A172 (cell line): ENCODE results near the gene ARHGAP25. TPM values are rescaled to one million over a fixed set of nuclear protein-coding genes. Genes with fewer than 3 reads are reported as not detected.

Experiments
- DNase-seq: peaks from one replicate; pipeline ENCODE4 v3.0.0-alpha.2; 2015; ENCODE audit warnings: low spot score
- total RNA-seq: library from RNA; depleted of rRNA; stranded (reverse); fragments of >200 nt; shearing (Covaris generic); gene quantifications from 2 replicates; pipeline ENCODE4 v1.2.3, GENCODE V29; 2014; rRNA removed

ARHGAP25 gene, protein sequence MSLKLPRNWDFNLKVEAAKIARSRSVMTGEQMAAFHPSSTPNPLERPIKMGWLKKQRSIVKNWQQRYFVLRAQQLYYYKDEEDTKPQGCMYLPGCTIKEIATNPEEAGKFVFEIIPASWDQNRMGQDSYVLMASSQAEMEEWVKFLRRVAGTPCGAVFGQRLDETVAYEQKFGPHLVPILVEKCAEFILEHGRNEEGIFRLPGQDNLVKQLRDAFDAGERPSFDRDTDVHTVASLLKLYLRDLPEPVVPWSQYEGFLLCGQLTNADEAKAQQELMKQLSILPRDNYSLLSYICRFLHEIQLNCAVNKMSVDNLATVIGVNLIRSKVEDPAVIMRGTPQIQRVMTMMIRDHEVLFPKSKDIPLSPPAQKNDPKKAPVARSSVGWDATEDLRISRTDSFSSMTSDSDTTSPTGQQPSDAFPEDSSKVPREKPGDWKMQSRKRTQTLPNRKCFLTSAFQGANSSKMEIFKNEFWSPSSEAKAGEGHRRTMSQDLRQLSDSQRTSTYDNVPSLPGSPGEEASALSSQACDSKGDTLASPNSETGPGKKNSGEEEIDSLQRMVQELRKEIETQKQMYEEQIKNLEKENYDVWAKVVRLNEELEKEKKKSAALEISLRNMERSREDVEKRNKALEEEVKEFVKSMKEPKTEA
- total RNA-seq, result not detected in 2 replicates

DNA sequence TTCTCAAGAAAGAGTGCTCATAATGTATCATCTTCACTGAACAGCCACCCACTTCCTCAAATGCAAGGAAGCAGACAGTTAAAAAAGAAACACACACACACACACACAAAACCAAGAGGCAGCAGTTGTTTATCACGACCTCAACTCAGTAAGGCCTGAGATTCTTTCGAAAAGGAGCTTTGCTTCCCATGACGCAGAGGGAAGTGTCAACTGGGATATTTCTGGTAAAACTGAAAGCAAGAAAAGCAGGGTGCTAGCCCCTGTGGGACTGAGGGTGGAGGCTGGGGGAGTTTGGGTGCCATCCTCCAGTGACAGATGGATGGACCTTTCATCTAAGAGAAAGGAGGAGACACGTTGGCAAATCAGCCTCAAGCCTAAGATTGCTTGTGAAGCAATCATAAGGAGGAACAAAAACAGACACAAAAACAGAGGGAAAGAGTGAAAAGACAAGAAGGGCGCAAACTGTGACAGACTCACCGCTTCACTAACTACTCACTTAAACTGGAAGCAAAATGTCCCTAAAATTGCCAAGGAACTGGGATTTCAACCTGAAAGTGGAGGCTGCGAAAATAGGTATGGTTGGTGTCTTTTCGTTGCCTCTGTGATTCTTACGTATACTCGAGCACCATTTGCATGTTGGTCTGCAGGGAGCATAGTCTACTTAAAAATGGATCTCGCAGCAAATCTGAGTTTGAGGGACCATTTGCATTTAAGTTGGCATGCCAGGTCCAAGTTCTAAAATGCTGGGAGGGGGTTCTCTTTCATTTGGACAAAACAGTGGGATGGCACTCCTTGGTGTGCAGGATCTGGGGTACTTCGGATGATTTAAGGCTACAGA is at the start of gene ARHGAP25:
Gene ARHGAP25 (plus strand): TSS at position 124 of the 838 bp plus-strand sequence. CDS start 389 bp downstream, at position 513.
- no peak for DNase-seq

DNA sequence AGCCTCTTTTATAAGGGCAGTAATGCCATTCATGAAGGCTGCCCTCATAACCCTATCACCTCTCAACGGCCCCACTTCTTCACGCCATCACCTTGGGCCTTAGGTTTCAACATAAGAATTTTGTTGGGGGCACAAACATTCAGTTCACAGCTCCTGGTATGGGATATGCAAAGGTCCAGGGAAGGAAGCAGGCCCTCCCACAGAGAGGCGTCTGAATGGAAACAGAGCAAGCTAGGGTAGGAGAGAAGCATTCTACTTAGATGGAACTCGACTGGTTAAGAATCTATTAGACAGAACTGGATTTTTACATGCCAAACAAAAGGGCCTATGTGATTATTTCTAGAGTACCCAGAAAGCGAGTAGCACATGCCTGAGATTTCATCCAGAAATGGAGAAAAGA is 48.4 kb upstream of the ARHGAP25 start:
- no peak for DNase-seq

DNA sequence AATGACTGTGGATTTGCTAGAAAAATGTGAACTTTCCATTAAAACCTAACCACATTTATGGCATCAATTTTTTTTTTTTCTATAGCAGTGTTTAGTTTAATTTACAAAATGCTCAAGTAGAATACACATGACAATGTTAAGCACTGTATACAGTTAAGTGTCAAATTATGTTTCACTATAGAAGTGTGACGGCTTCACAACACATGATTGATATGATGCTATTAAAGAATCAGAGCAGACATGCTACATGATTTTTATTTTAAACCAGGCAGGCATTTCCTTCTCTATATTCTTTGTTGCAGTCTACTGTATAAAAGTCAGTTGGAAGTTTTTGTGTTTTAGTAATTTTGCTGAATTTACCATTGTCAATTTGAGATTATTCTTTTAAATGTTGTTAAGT is 47.6 kb upstream of the ARHGAP25 start:
- DNase-seq, result no peak

DNA sequence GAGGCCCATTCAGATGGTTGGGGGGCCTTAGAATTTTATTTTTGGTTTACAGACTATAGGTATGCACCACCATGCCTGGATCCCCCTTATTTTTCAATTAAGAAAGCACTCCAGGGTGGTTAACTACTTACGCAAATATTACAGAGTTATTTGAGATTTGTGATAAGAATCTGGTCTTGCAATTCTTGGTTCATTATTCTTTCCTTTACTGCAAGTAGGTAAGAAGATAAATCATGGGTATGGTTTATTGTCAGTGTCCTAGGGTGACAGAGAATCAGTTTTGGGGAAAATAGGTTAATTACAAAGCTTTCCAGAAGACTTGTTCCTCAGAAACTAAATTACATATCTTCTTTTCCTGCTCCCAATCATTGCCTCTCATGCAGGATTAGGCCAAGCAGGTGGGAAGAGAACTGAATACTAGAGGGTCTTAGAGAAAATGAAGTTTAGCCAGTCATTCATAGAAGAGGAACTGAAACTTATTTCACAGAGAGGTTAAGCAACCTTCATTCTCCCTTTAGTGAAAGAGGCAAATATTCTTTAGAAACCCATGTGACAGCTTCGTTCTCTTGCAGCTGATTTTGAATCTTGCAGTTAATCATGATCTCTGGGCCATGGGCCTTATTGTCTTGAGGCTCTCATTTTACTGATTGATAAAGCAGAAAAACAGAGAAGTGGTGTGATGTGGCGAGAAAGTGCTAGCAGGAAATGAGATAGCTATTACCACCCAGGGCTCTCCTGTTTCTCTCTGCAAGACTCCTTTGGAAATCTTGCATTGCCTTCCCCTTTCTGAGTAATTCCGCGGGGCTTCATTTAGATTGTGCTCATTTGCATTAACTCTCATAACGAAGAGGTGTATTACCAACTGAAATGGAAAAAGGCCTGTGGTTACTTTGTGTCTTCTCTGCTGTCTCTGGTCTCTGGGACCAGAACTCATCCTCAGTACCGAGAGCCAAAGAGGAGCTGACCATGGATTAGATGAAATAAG is 44.8 kb upstream of the ARHGAP25 start:
- no peak for DNase-seq

DNA sequence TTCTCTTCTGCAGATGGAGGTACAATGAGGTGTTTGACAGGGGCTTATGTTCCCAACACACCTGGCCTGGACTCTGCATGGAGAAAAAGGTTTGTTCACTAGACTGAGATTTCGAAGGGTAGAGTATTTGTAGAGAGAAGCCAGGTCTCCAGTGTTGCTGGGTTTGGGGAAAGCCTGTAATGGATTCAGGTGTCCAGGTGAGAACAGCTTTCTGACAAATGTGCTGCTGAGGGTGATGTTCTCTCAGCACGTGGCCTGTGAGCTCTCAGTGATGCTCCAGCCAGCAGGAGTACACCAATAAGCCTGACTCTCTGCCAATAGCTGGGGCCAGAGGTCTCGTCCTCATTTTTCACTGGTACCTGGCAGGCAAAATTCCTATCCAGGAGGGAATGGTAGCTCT is 43.8 kb upstream of the ARHGAP25 start:
- no peak for DNase-seq

DNA sequence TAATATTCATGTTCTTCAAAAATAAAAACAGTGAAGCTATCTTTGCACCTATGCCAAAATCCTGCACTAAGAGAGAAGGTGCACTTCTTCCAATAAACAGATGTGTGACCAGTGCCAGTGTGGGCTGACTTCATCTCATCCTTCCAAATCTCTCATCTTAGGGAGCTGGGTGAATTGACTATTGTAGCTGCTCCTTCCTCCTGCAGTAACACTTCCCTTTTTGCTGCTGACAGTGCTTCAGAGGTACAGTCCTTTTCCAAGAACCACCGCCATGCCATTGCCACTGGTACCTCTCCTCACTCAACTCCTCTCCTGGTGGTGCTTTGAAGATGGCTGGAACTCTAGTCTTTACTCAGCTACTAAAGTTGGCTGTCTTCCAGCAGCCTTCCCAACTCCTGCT is 42.1 kb upstream of the ARHGAP25 start:
- DNase-seq, result no peak

DNA sequence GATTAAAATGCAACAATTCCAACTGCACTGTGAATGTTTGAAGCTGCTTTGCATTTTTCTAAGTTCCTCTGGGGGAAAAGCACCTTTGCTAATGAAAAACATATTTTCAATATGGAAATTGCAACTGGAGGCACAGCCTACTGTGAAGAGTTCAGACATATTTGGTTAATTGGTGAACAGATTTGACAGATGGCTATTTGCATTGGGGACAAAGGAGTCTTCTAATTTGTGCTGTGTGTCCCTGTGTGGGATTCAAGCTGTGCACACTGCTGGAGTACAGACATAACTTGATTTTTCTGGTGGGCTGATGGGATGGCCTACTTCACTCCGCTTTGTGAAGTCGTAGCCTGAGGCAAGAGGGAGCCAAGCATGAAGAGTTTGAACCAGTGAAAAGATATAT is 40.7 kb upstream of the ARHGAP25 start:
- no peak for DNase-seq

DNA sequence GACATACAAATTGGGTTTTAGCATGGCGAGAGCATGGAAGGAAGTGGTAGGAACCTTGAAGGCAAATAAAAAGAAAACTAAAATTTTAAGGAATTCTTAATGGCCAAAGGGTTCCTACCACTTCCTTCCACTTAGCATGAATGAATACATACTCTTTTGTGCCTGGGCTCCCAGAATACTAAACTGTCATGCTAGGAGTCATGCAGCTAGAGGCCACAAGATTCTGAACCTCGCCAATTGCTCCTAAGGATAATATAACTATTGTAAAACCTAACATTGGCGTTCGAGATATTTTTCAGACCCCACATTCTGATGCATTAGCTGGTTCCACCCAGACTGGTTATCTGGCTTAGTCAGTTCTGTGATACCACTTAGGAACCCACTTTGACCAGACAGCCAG is 38.6 kb upstream of the ARHGAP25 start:
- DNase-seq, result no peak

DNA sequence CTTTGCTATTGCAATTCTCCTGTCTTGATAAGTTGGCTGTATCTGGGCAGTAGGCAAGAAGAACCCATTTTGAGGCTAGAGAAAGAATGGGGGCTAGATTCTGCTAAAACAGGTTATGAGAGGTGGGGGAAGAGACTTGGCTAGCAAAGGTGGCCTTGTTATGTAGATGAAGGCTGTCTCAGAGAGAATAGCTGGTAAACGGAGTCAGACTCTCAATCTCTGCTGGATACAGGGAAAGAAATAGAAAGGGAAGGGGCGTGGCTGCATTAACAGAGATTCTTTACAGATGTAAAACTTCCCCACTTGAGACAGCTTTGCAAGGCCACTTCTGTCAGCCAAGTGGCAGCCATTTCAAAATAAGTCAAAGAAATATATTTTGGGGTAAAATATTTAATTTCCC is 38.1 kb upstream of the ARHGAP25 start:
- DNase-seq, result no peak

DNA sequence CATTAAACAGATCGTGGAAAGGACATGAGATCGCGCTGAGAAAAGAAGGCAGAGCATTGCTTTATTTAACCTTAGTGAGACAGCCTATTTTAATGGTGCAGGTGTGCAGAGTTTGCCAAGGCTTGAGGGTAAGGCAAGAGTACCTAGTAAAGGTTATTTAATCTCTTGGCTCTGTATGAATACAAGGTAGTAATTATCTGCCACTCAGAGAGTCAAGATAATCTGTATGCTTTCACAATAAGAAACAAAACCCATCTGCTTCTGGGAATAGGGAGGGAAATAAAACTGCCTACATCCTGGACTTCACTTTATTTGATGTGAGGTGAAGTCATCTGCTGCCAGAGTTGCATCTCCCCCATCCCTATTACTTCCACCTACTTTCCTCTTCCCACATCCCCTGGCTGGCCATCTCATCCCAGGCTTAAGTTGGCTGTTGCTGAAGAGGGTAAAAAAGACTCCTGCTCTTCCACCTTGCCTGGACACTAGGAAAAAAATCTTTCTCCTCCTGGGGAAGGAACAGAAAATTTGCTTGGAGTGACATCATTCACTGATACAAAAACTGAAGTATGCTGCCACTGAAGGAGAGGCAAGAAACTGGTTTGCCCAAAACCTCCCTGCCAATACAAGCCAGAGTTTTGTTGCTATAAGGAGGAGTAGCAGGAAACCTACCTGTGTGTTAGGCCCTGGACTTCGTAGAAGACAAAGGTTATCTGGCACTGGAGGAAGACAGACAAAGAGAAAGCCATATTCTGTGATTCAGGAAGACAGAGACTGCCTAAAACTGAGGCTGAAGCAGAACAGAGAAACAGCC is 35.8 kb upstream of the ARHGAP25 start:
- no peak for DNase-seq

DNA sequence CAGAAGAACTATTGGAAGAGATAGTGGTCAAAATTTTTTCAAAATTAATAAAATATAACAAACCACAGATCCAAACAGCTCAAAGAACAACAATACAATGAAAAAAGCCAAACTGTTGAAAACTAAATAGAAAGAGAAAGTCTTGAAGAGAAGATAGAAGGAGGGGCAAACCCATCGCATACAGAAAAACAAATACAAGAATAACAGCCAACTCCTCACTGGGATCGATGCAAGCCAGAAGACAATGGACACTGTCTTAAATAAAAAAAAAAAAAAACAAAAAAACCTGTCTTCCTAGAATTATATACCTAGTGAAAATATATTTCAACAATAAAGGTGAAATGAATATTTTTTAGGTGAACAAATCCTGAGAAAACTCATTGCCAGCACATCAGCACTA is 34.1 kb upstream of the ARHGAP25 start:
- no peak for DNase-seq

DNA sequence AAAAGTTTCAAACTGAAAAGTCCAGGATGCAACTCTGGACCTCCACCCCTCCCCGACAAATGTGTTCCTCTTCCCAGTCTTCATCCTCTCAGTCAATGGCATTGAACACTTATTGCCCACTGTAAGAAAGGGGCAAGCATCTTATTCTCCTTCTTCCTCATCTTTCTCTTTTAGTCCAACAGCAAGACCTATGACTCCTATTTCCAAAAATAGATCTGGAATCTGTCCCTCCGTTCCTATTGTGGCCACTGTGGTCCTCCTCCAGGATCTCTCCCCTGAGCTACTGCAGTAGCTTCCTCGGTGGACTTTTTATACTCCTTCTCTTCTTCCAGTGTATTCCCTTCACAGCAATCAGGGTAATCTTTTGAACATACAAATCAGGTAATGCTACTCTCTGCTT is 28.0 kb upstream of the ARHGAP25 start:
- DNase-seq, result no peak

DNA sequence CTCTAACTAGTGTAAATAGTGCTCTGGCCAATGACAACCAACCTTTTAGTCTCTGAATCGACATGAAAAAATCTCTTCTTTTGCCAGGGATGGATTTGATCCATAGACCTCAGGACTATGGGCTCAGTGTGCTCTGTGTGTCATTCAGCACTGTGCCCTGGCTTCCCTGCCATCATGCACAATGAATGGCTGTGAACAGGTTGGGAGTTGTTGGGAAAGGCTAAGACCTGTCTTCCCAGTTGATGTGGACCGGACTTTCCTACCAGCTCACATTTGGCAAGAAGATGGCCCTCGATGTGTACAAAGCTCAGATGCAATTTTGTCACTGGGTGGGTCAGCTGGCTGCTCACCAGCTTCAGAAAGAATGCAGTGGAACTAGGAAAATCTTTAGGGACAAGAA is 26.0 kb upstream of the ARHGAP25 start:
- no peak for DNase-seq

DNA sequence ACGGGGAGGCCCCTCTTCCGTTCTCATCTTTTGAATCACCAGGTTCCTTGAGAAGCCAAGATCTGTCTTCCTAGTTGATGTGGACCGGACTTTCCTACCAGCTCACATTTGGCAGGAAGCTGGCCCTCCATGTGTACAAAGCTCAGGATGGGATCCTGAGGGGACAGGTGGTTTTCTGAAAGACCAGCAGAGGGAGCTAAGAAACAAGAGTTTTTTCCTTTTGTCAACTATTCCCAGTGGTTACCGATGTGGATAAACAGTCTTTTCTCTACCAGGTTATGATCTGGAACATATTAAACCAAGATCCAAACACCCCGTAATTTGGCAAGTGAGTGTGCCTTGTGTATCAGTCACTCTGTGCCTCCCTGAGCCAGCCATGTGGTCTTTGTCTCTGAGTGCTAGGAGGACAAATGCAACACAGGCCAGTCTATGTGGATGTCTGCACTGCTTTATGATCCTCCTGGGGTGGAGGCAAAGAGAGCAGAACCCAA is 25.1 kb upstream of the ARHGAP25 start:
- peak; percentile 69 for DNase-seq

DNA sequence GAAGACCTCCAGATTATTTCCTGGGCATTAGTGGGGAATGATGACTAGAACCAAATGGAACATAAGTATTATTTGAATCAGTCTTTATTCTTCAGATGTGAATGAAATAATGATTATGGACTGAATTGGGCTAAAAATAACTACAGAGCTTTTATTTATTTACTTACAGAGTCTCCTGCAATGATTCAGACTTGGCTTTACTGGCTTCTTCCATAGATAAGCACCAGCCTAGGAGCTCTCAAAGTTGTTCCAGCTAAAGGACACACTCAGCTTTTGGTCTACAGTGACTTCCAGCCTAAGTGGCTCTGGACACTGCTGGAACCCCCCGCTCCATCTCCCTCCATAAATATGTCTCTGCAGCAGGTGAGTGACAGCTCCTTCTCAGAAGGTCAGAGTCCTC is 24.3 kb upstream of the ARHGAP25 start:
- DNase-seq, result no peak

DNA sequence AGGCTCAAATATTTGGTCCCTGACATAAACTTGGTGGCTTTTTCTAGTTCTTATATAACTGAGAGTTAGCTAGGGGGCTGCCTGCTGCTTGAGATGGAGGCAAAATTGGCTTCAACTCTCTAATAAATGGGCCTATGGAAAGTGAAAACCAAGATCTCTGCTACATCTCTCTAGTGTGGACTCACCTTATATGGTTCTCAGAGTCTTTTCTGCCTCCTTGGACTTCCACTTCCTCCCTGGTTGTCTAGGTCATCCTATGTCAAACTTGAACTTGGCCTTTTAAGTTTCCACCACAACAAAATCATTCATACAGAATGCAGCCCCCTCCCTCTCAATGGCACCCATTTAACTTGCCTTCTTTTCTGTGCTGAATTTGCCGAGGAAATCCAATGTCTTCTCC is 23.9 kb upstream of the ARHGAP25 start:
- no peak for DNase-seq

DNA sequence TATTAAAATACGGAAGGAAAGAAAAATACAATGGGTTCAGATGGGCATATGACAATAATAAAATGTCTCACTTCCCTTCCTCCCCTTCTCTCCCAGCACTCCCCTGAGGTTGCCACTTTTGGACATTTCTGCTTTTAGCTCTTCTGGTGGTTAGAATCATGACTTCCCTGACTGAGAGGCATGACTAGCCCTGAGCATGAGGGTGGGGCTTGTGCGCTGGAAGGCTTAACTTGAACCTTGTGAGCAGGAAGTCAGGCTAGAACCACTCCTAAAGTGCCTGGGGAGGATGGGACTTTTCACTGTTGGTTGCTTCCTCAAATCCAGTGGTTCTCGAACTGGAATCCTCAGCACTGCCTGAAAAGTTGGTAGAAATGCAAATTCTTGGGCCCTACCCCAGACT is 19.7 kb upstream of the ARHGAP25 start:
- DNase-seq, result no peak

DNA sequence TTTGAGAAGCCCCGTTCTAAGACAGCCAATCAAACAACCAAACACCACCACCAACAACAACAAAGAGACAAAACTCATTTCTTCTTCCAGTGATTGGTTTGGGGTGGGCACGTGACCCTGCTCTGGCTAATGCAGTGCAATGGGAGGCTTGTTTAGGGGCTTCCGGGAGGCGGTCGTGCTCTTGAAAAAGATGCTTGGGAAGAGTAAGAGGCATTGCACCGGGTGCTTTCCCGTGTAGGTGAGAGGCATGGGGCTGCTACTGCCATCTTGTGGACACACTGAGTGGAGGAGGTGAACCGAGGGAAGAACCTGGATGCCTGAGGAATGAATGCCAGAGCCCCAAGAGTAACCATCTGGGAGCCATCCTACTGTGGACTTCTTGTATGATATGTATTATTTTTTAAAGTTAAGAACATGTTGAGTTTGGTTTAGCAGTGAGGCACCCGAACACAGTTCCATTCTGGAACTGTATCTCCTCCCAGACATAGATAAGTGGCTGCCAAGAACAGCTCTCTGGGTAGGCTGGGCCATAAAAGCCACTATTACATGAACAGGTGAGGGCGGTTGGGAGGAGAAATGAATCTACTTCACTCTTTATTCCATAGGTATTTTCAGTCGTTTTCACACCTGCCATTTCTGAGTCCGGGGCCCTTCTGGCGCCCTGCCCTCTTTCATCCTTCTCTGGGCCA is 19.1 kb upstream of the ARHGAP25 start:
- DNase-seq, result peak; percentile 76

DNA sequence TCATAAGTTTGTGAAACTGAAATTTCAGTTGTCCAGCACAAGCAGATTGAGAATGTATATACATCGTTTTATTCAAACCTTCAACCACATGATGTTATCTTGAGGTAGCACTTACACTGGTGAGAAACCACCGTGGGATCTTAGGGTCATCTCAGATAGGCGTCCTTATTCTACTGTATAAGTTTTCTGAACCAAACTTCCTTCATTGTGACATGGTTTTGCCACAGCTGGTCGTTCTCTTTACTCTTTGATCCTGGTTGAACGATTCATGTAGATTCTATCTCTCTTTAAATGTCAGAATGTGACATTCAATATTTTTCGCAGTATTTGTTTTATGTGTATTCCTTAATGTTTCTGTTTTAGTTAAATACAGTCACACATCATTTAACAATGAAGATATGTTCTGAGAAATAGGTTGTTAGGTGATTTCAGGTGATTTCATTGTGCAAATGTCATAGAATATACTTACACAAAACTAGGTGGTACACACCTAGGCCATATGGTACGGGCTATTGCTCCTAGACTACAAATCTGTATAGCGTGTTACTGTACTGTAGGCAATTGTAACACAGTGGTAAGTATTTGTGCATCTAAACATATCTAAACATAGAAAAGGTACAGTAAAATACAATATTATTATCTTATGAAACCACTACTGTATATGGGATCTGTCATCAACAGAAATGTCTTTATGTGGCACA is 17.9 kb upstream of the ARHGAP25 start:
- no peak for DNase-seq
